Subcutaneous adipose tissue (tissue), 4 donors: ENCODE data around the gene THBS3. TPM values are rescaled to one million over a fixed set of nuclear protein-coding genes. Genes with fewer than 3 reads are reported as not detected.

Experiments
- CTCF ChIP-seq: fragments of 450-650 bp; IDR thresholded peaks from one replicate; pipeline ENCODE4 v1.5.1; 2016; ENCODE audit warnings: low read depth, mild to moderate bottlenecking, control low read depth, antibody characterized with exemption, moderate library complexity
- total RNA-seq, 4 donors: library from RNA; depleted of rRNA; stranded (reverse); fragments of >200 nt; gene quantifications; one replicate each; pipeline ENCODE4 v1.1.0, GENCODE V29; 2016

Gene THBS3
- total RNA-seq, 4 donors from 2014 or later, result 8.8 to 21.1 (median 15.6) TPM

- TF ChIP-seq CTCF, result no peak
These were observed 45.5 kb upstream of the THBS3 start for GRCh38 chr1:155253208-155253607.

GRCh38 chr1:155251566-155251965, 43.9 kb upstream of the THBS3 start:
- no peak for TF ChIP-seq CTCF

- TF ChIP-seq CTCF, result no peak
These were observed 43.1 kb upstream of the THBS3 start for GRCh38 chr1:155250633-155251449.

- no peak for TF ChIP-seq CTCF
These were observed 42.5 kb upstream of the THBS3 start for GRCh38 chr1:155250246-155250632.

- no peak for TF ChIP-seq CTCF
These were observed 40.2 kb upstream of the THBS3 start for GRCh38 chr1:155247667-155248553.

GRCh38 chr1:155245163-155245524, 37.4 kb upstream of the THBS3 start:
- TF ChIP-seq CTCF, result no peak
